Neural cell (in vitro differentiated cells): ENCODE measurements around the gene CCN5.

ENCODE experiments used
- CTCF ChIP-seq: fragments of 450-650 bp; IDR thresholded peaks from 2 replicates; pipeline ENCODE4 v1.5.1; 2014; ENCODE audit warnings: antibody characterized with exemption, mild to moderate bottlenecking, moderate library complexity; ENCODE audit not compliant: poor library complexity, severe bottlenecking
- EP300 ChIP-seq: fragments of 450-650 bp; conservative IDR thresholded peaks from 2 replicates; pipeline ENCODE4 v1.6.1; 2014; ENCODE audit warnings: antibody characterized with exemption, mild to moderate bottlenecking, moderate library complexity; ENCODE audit not compliant: poor library complexity, severe bottlenecking
- EZH2 ChIP-seq: fragments of 200-600, 300-800 bp; shearing (Covaris generic), sonication (generic); IDR thresholded peaks from 2 replicates; pipeline ENCODE4 v1.6.1; 2014; ENCODE audit warnings: antibody characterized with exemption, low read length, borderline replicate concordance, mild to moderate bottlenecking; ENCODE audit not compliant: insufficient read depth, poor library complexity, severe bottlenecking
- MXI1 ChIP-seq: fragments of 450-650 bp; conservative IDR thresholded peaks from 2 replicates; pipeline ENCODE4 v1.6.1; 2014; ENCODE audit warnings: antibody characterized with exemption, mild to moderate bottlenecking; ENCODE audit not compliant: poor library complexity, severe bottlenecking
- POLR2AphosphoS5 ChIP-seq: IDR thresholded peaks from 2 replicates; pipeline ENCODE4 v1.6.1; 2012
- RAD21 ChIP-seq: fragments of 450-650 bp; conservative IDR thresholded peaks from 2 replicates; pipeline ENCODE4 v1.6.1; 2014; ENCODE audit warnings: antibody characterized with exemption, mild to moderate bottlenecking, moderate library complexity
- REST ChIP-seq: IDR thresholded peaks from 2 replicates; pipeline ENCODE4 v1.6.1; 2012; ENCODE audit warnings: borderline replicate concordance
- SMC3 ChIP-seq: fragments of 450-650 bp; conservative IDR thresholded peaks from 2 replicates; pipeline ENCODE4 v1.6.1; 2014; ENCODE audit warnings: antibody characterized with exemption, mild to moderate bottlenecking, moderate library complexity; ENCODE audit not compliant: poor library complexity
- TAF1 ChIP-seq: IDR thresholded peaks from 2 replicates; pipeline ENCODE4 v1.6.1; 2012; ENCODE audit warnings: low read depth

GRCh38 chr20:44709797-44710196, 5.4 kb upstream of the CCN5 start:
- TF ChIP-seq CTCF = no peak
- TF ChIP-seq MXI1 = no peak
- TF ChIP-seq POLR2AphosphoS5 = no peak
- no peak for TF ChIP-seq EZH2
- no peak for TF ChIP-seq REST
- no peak for TF ChIP-seq EP300
- no peak for TF ChIP-seq RAD21
- TF ChIP-seq SMC3 = no peak
- no peak for TF ChIP-seq TAF1
